Activated T-helper 1 cell treated with anti-CD3 and anti-CD28 coated beads, Interleukin-12 subunit alpha, Interleukin-12 subunit beta, Interleukin-2, Interleukin-4 antibody, amounts not matched to agents 30 ng/mL and 10 ng/mL and 1 ng/mL, durations not matched to agents 14 hours and 24 hours and 36 hours (primary cell): ENCODE measurements around the gene LLCFC1. TPM values are rescaled to one million over a fixed set of nuclear protein-coding genes. Genes with fewer than 3 reads are reported as not detected.

Source experiments
- total RNA-seq: library from RNA; stranded (reverse); gene quantifications from 2 replicates; pipeline ENCODE4 v1.2.3, GENCODE V29; 2022

LLCFC1 gene
- total RNA-seq, 1 donor from 2014 or later: not detected

Other genes starting within 250 kb of the LLCFC1 start
- not detected in 2 replicates for gene PRSS1, start 190.0 kb upstream of the LLCFC1 start, total RNA-seq
- gene PRSS2, start 168.5 kb upstream of the LLCFC1 start, total RNA-seq: not detected in 2 replicates
- 5.6 and 6.0 TPM in 2 replicates for gene EPHB6, start 84.4 kb upstream of the LLCFC1 start, total RNA-seq
- gene TRPV6, start 53.7 kb upstream of the LLCFC1 start, total RNA-seq: not detected in 2 replicates
- gene TRPV5, start 5.7 kb upstream of the LLCFC1 start, total RNA-seq: not detected in 2 replicates
- 0.49 TPM in 1 of 2 replicates, not detected in the other for gene KEL, start 22.9 kb downstream of the LLCFC1 start, total RNA-seq
- not detected in 2 replicates for gene OR9A2, start 87.6 kb downstream of the LLCFC1 start, total RNA-seq
- gene OR6V1, start 112.9 kb downstream of the LLCFC1 start, total RNA-seq: not detected in 2 replicates
- not detected in 2 replicates for gene PIP, start 192.6 kb downstream of the LLCFC1 start, total RNA-seq
- gene TAS2R39, start 243.9 kb downstream of the LLCFC1 start, total RNA-seq: not detected in 2 replicates